Caco-2 (cell line): Measurements from ENCODE around the gene TLNRD1. TPM values are rescaled to one million over a fixed set of nuclear protein-coding genes. Genes with fewer than 3 reads are reported as not detected.

ENCODE experiments used
- BruUV-seq: library from RNA; stranded (reverse); fragments of 400-500 nt; replicated peaks from 2 replicates; lab custom pipeline; 2021; lab: Mats Ljungman, UMichigan
- CTCF ChIA-PET: fragments of 300-600 bp; sonication (Branson Sonifier 250); formaldehyde crosslinking; loops from one replicate; lab custom pipeline; 2022; ENCODE audit warnings: antibody characterized with exemption; lab: Charles Lee
- POLR2A ChIA-PET: fragments of 300-600 bp; sonication (Branson Sonifier 250); formaldehyde crosslinking; loops from one replicate; lab custom pipeline; 2022; ENCODE audit warnings: antibody characterized with exemption; lab: Charles Lee
- DNase-seq, 2 experiments: peaks; one replicate each; pipeline versions ENCODE4 v3.0.0 to v3.0.0-alpha.2; 2020 to 2022
- H3K27me3 ChIP-seq: replicated peaks from 2 replicates; pipeline ENCODE4 v1.6.0; 2011; ENCODE audit warnings: low read length; ENCODE audit not compliant: control insufficient read depth, insufficient read depth
- H3K36me3 ChIP-seq: 2 replicates; pipeline ENCODE4 v1.5.1; 2011; ENCODE audit warnings: low read length; ENCODE audit not compliant: control insufficient read depth, insufficient read depth
- H3K4me1 ChIP-seq: fragments of 250-450 bp; sonication (Bioruptor Pico); 2 replicates; pipeline ENCODE4 v1.5.1; 2020; ENCODE audit warnings: mild to moderate bottlenecking
- H3K4me3 ChIP-seq: 2 replicates; pipeline ENCODE4 v1.5.1; 2011; ENCODE audit warnings: low read depth, mild to moderate bottlenecking, control low read depth, low read length
- H3K9me3 ChIP-seq: fragments of 250-450 bp; sonication (Bioruptor Pico); 2 replicates; pipeline ENCODE4 v1.5.1; 2020; ENCODE audit warnings: mild to moderate bottlenecking, moderate library complexity
- H3K27ac Mint-ChIP-seq: one replicate; pipeline ENCODE4 v1.8.0; 2022; ENCODE audit warnings: mixed read lengths; ENCODE audit not compliant: unreplicated experiment
- H3K27me3 Mint-ChIP-seq: one replicate; pipeline ENCODE4 v1.8.0; 2022; ENCODE audit warnings: mixed read lengths; ENCODE audit not compliant: insufficient read depth, unreplicated experiment
- H3K36me3 Mint-ChIP-seq: one replicate; pipeline ENCODE4 v1.8.0; 2022; ENCODE audit warnings: mild to moderate bottlenecking, mixed read lengths; ENCODE audit not compliant: insufficient read depth, unreplicated experiment
- H3K4me1 Mint-ChIP-seq: one replicate; pipeline ENCODE4 v1.8.0; 2022; ENCODE audit warnings: low read depth, mixed read lengths; ENCODE audit not compliant: unreplicated experiment
- H3K4me3 Mint-ChIP-seq: one replicate; pipeline ENCODE4 v1.8.0; 2022; ENCODE audit warnings: mild to moderate bottlenecking, moderate library complexity, mixed read lengths; ENCODE audit not compliant: unreplicated experiment
- H3K9me3 Mint-ChIP-seq: one replicate; pipeline ENCODE4 v1.8.0; 2022; ENCODE audit warnings: mixed read lengths; ENCODE audit not compliant: unreplicated experiment
- intact Hi-C: fragments of 100-400 bp; cut with micrococcal nuclease; formaldehyde crosslinking; loops from one replicate; pipeline ENCODE4 v1.10.0; 2022; ENCODE audit not compliant: unreplicated experiment
- total RNA-seq: library from RNA; stranded (reverse); gene quantifications from 2 replicates; pipeline ENCODE4 v1.2.3, GENCODE V29; 2022
- TF ChIP-seq, protein P1 (sequence below), 2 experiments: fragments of 200-600 bp in 1 of 2; IDR thresholded peaks; 1 replicate in 1 of 2; 2 replicates in 1 of 2; pipeline versions ENCODE4 v1.5.1 to v1.8.0; 2011 to 2022; ENCODE audit warnings: antibody characterized with exemption in 1 of 2, control low read depth in 1 of 2, inconsistent platforms in 1 of 2, low read depth in 1 of 2, low read length in 1 of 2, mild to moderate bottlenecking in 1 of 2, moderate library complexity in 1 of 2; ENCODE audit not compliant: insufficient read depth in 1 of 2, severe bottlenecking in 1 of 2, unreplicated experiment in 1 of 2

The TLNRD1 gene
- total RNA-seq, 1 experiment from 2014 or later: 13.7 TPM

DNA sequence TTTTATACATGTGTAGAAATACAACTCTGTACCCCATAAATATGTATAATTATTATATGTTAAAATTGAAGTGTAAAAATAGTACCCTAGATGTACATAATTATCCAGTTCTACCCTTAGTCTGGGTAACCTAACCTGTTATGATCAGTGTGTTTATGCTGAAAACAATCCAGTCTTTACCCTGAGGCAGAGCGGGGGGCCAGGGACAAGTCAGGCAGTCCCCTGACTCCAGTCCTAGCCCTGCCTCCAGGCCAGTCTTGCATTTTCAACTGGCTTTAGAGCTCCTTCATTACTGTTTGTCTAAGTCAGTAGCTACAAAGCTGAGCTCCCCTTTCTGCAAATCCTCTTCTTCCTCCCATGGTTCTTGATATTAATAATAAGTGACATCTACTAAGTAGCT, 14.2 kb upstream of the TLNRD1 start:
- ChIA-PET POLR2A (no interaction called here), CTCF (no interaction called here)
- H3K9me3 ChIP-seq: no peaks in the 10 kb centered on the region
- H3K27ac Mint-ChIP-seq: no peak overlapping the region
- peaks cover 13% of the 10 kb centered on the region for H3K36me3 Mint-ChIP-seq
- H3K4me1 ChIP-seq: peaks cover 16% of the 10 kb centered on the region
- no peaks in the 10 kb centered on the region for H3K36me3 ChIP-seq
- H3K9me3 Mint-ChIP-seq: no peaks in the 10 kb centered on the region
- H3K27me3 ChIP-seq: no peaks in the 10 kb centered on the region
- no peak overlapping the region for H3K4me3 ChIP-seq
- H3K4me1 Mint-ChIP-seq: peaks cover 17% of the 10 kb centered on the region
- BruUV-seq: no TSS peak
- intact Hi-C loops: no loop called here
- no peaks in the 10 kb centered on the region for H3K27me3 Mint-ChIP-seq
- no peak for DNase-seq
- TF ChIP-seq, protein P1, sequence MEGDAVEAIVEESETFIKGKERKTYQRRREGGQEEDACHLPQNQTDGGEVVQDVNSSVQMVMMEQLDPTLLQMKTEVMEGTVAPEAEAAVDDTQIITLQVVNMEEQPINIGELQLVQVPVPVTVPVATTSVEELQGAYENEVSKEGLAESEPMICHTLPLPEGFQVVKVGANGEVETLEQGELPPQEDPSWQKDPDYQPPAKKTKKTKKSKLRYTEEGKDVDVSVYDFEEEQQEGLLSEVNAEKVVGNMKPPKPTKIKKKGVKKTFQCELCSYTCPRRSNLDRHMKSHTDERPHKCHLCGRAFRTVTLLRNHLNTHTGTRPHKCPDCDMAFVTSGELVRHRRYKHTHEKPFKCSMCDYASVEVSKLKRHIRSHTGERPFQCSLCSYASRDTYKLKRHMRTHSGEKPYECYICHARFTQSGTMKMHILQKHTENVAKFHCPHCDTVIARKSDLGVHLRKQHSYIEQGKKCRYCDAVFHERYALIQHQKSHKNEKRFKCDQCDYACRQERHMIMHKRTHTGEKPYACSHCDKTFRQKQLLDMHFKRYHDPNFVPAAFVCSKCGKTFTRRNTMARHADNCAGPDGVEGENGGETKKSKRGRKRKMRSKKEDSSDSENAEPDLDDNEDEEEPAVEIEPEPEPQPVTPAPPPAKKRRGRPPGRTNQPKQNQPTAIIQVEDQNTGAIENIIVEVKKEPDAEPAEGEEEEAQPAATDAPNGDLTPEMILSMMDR (IDR thresholded peaks at IDR 0.05; ENCODE audit: insufficient read depth in 1 of 2, low read depth in 1 of 2, low read length in 1 of 2, severe bottlenecking in 1 of 2, unreplicated experiment in 1 of 2): no peak
- H3K4me3 Mint-ChIP-seq: no peak overlapping the region

DNA sequence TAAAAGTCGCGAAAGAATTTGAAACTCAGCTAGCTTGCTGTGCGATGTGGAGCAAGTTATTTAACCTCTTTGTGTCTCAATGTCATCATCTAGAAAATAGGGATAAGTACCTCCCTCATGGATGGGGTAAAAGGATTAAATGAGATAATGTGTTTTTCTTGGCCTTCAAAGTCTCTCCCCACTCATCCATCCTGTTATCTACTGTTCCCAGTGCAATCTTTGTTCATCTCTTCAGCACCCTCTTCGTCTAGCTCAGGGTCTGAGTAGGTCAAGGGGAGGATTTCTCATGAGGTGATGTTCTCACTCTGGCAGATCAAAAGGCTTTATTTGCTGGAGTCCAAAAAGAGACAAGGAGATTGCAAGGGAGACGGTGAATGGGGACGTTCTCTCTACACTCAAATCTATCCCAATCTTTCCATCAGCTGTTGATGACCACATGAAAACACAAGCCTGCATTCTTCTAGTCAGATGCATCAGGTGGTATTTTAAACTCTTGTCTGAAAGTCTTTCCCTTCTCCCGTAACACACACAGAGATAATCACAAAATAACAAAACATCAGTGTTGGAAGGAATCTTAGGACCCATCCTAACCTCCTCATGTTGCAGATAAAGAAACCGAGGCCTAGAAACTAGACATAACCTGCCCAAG, 12.5 kb upstream of the TLNRD1 start:
- H3K9me3 Mint-ChIP-seq: no peaks in the 10 kb centered on the region
- Histone ChIP-seq H3K4me1 (peaks cover 16% of the 10 kb centered on the region), H3K4me3 (peak overlapping the region; percentile 94), H3K36me3 (no peaks in the 10 kb centered on the region), H3K27me3 (no peaks in the 10 kb centered on the region), H3K9me3 (no peaks in the 10 kb centered on the region)
- TSS peak; percentile 65 for BruUV-seq
- peak overlapping the region; percentile 94 for H3K4me3 Mint-ChIP-seq
- peaks cover 5% of the 10 kb centered on the region for H3K36me3 Mint-ChIP-seq
- intact Hi-C loops: no loop called here
- POLR2A ChIA-PET: no interaction called here
- no peaks in the 10 kb centered on the region for H3K27me3 Mint-ChIP-seq
- no peak for DNase-seq
- TF ChIP-seq, protein P1 (IDR thresholded peaks at IDR 0.05; ENCODE audit: insufficient read depth in 1 of 2, low read depth in 1 of 2, low read length in 1 of 2, severe bottlenecking in 1 of 2, unreplicated experiment in 1 of 2): no peak
- CTCF ChIA-PET: interaction anchor here (1.1 kb wide), 1 partner anchor 36 kb away, joined by 3 read pairs; no protein-coding TSS in a partner anchor
- peaks cover 17% of the 10 kb centered on the region for H3K4me1 Mint-ChIP-seq
- no peak overlapping the region for H3K27ac Mint-ChIP-seq

DNA sequence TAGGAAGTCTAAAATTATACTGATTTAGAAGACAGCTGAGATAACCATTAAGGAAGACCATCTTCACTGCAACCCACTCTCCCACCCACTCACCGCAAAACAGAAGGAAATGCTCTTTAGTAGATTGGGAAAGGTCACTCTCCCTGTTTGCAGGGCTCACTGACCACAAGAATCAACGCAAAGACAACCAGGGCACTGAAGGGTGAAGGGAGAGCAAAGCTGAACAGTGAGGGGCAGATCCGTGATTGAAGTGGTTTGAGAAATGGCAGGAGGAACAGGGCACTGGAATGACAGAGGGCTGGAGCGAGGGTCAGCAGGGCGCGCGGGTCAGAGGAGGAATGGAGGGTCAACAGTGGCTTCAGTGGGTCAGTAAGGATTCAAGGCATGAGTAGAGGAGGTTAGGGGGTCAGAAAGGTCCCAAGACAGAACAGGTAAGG, 11.6 kb upstream of the TLNRD1 start:
- Histone ChIP-seq H3K9me3 (no peaks in the 10 kb centered on the region), H3K4me1 (peaks cover 16% of the 10 kb centered on the region), H3K36me3 (no peaks in the 10 kb centered on the region), H3K27me3 (no peaks in the 10 kb centered on the region), H3K4me3 (peak overlapping the region; percentile 94)
- H3K36me3 Mint-ChIP-seq: peaks cover 5% of the 10 kb centered on the region
- H3K4me1 Mint-ChIP-seq: peaks cover 17% of the 10 kb centered on the region
- TF ChIP-seq, protein P1 (IDR thresholded peaks at IDR 0.05; ENCODE audit: insufficient read depth in 1 of 2, low read depth in 1 of 2, low read length in 1 of 2, severe bottlenecking in 1 of 2, unreplicated experiment in 1 of 2): no peak
- no TSS peak for BruUV-seq
- no peaks in the 10 kb centered on the region for H3K9me3 Mint-ChIP-seq
- H3K27ac Mint-ChIP-seq: peak overlapping the region; percentile 94
- no peak for DNase-seq
- POLR2A ChIA-PET: no interaction called here
- intact Hi-C loops: loop anchor here (1.0 kb wide), 1 partner anchor 11 kb away; the partner anchor contains the start of gene TLNRD1
- no peaks in the 10 kb centered on the region for H3K27me3 Mint-ChIP-seq
- H3K4me3 Mint-ChIP-seq: peak overlapping the region; percentile 94
- CTCF ChIA-PET: interaction anchor here (1.1 kb wide), 1 partner anchor 37 kb away, joined by 3 read pairs; no protein-coding TSS in a partner anchor
